ENCODE results near the gene LRRC45. TPM values are rescaled to one million over a fixed set of nuclear protein-coding genes. Genes with fewer than 3 reads are reported as not detected.

The LRRC45 gene
- total and polyA plus RNA-seq, 2 of the 4 experiments (the other 2 are of a cell fraction), result 7.2 to 10.2 TPM

DNA sequence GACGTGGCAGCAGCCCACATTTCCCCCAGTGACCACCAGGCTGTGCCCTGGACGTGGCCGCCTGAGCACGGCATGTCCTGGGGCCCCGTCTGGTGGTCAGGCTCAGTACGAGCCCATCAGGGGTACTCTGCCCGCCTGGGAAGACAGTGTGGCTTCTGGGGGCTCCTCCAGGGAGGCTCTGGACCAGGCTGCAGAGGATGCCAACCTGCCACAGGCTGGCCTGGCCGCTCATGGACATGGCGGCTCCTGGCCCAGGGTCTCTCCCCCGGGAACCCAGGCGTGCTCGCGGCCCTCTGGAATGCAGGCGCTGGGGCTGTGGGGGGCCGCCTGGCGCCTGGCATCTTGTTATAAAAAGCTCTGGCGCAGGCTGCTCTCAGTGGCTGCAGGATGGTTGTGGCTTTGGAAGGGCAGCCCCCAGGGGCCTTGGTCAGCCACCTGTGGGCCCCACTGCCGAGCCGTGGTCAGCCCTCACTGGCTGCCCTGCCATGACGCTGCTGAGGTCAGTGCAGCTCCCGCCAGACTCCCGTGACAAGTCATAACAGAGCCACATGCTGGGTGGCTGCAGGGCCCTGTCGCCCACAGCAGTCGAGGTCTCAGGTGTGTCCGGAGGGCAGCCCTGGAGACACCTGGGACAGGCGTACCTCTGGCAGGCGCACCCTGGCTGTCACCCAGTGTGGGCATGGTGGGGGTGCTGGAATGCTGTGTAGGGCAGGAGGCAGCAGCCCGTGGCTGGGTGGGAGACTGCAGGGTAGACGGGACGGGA lies 15.4 kb upstream of the LRRC45 start:
- H3K4me2 ChIP-seq (ENCODE audit: low read depth, low read length), result no peak overlapping the region
- no peak overlapping the region for H2BK15ac ChIP-seq (ENCODE audit: low read depth, low read length)
- no peak overlapping the region for H2BK20ac ChIP-seq (ENCODE audit: low read depth, low read length)
- no TSS peak for BruUV-seq (replicated peaks)
- H3K27me3 ChIP-seq (ENCODE audit: control insufficient read depth, insufficient read depth, low read length), result no peaks in the 10 kb centered on the region
- H2BK5ac ChIP-seq (ENCODE audit: low read depth, low read length, poor library complexity, severe bottlenecking), result no peak overlapping the region
- peaks cover 27% of the 10 kb centered on the region for H3K4me1 ChIP-seq (ENCODE audit: control insufficient read depth, insufficient read depth, low read length)
- H2AFZ ChIP-seq (replicated peaks; ENCODE audit: low read length, poor library complexity), result no peak overlapping the region
- H2BK120ac ChIP-seq (ENCODE audit: low read depth, low read length), result no peak overlapping the region
- dilution Hi-C loops (cut with HindIII; ENCODE audit: low sequenced_read_pairs, unreplicated experiment) (no loop called here), in situ Hi-C loops (cut with MboI; ENCODE audit: low sequenced_read_pairs) (no loop called here), intact Hi-C loops (cut with micrococcal nuclease) (no loop called here)
- peaks cover 3% of the 10 kb centered on the region; the same call in 1 of the 2 replicates for H4K20me1 ChIP-seq (ENCODE audit: insufficient read depth, low read length)
- peak overlapping the region; percentile 95 for H2AK9ac ChIP-seq (replicated peaks; ENCODE audit: low read depth, low read length, poor library complexity)
- no peak overlapping the region for H3K4me3 ChIP-seq (ENCODE audit: insufficient read depth, low read depth, low read length)
- no peak overlapping the region for H3K4ac ChIP-seq (ENCODE audit: low read depth, low read length)
- ChIA-PET POLR2A (ENCODE audit: unreplicated experiment) (no interaction called here), CTCF (no interaction called here)
- H4K5ac ChIP-seq (ENCODE audit: low read depth, low read length), result no peak overlapping the region
- H3K9me1 ChIP-seq (ENCODE audit: insufficient read depth, low read length), result peaks cover 18% of the 10 kb centered on the region
- H3K27ac ChIP-seq (ENCODE audit: insufficient read depth, low read length), result no peak overlapping the region
- no peak overlapping the region for H3K18ac ChIP-seq (ENCODE audit: low read depth, low read length)
- H4K91ac ChIP-seq (ENCODE audit: insufficient read depth, low read depth, low read length), result no peak overlapping the region
- TF ChIP-seq RFX5 (IDR thresholded peaks at IDR 0.05; ENCODE audit: low read depth, low read length) (no peak), CTCF (conservative IDR thresholded peaks at IDR 0.05; ENCODE audit: low read depth, low read length) (0 out of 2 replicates have a peak, but pooled peaks have one; percentile 10), NFE2L2 (IDR thresholded peaks at IDR 0.05; ENCODE audit: low read depth, low read length) (no peak)
- H3K9ac ChIP-seq (ENCODE audit: low read depth, low read length), result no peak overlapping the region
- H2AK5ac ChIP-seq (ENCODE audit: low read depth, low read length), result peak overlapping the region; percentile 29; the same call in 1 of the 2 replicates
- peaks cover 3% of the 10 kb centered on the region; the same call in 1 of the 2 replicates for H3K36me3 ChIP-seq (ENCODE audit: control insufficient read depth, insufficient read depth, low read length)
- H3K79me1 ChIP-seq (ENCODE audit: low read depth in 1 of 2, low read length in 2 of 2), result peaks cover 11 to 29% of the 10 kb centered on the region in 2 experiments; a peak in 3 of 4 replicates
- H4K8ac ChIP-seq (ENCODE audit: low read depth in 2 of 2, low read length in 2 of 2), result no peak overlapping the region
- 71% methylated on average over 3 of the region's 30 CpGs; no CpG with 5 or more reads in 1 of the 2 experiments for WGBS, 2 experiments (ENCODE audit: extremely low coverage in 2 of 2, insufficient read length in 1 of 2)
- DNase-seq (no peak), ATAC-seq (ENCODE audit: low read depth) (no peak)
- no peak overlapping the region for H3K23ac ChIP-seq (ENCODE audit: low read depth, low read length)
- no peak overlapping the region for H3K14ac ChIP-seq (replicated peaks; ENCODE audit: low read depth, low read length)
- no peaks in the 10 kb centered on the region for H3K9me3 ChIP-seq (ENCODE audit: control insufficient read depth, insufficient read depth, low read length)
- no peak overlapping the region for H3K56ac ChIP-seq (ENCODE audit: extremely low read depth, insufficient read depth, low read length)

Measured in IMR-90 (cell line).